ENCODE data around the gene CFAP410.
"Not testable (repeated sequence)": the region's sequence is repeated elsewhere in the genome, so short reads cannot be mapped to it uniquely, and the experiment has no call there.

CFAP410 gene

DNA sequence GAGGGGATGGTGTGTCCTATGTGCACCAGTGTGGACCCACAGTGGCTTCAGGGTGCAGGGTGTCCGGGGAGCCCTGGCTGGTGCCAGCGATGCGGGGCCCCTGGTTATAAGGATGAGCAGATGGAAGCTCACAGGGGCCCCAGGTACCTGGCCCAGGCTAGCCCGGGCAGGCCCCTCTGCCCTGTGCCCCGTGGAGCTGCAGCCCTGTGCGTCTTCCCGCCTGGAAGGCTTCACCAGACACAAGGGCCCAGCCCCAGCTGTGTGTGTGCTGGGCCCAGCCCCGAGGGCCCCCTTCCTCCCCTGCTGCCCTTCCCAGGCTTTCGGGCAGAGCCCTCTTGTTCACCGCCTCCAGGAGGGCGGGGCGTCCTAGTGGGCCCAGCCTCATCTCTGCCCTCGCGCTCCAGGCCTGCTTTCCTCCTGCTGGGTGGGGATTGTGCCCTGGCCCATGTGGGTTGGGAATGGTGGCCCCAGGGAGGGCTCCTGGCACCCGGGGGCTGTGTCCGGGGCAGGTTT, 23.4 kb downstream of the CFAP410 start:
- no peak for FAIRE-seq

DNA sequence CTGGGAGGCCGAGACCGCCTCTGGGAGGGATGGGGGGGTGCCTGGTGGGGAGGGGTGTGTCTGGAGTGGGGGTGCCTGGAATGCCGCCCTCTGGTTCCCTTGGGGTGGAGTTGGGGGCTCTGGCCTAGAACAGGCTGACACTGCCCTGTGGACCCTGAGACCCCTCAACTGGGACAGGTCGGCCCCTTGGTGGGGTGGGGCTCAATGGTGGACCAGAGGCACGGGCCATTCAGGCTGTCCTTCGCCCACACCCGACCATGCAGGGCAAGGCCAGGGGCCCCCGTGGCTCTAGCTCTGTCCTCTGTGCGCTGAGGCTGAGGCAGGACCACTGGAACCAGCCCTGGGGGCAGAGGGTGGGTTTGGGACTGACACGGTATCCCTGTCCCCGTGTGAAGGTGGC, 24.6 kb downstream of the CFAP410 start:
- no peak for FAIRE-seq

GRCh38 chr21:44314128-44314527, 25.1 kb downstream of the CFAP410 start:
- no peak for FAIRE-seq

DNA sequence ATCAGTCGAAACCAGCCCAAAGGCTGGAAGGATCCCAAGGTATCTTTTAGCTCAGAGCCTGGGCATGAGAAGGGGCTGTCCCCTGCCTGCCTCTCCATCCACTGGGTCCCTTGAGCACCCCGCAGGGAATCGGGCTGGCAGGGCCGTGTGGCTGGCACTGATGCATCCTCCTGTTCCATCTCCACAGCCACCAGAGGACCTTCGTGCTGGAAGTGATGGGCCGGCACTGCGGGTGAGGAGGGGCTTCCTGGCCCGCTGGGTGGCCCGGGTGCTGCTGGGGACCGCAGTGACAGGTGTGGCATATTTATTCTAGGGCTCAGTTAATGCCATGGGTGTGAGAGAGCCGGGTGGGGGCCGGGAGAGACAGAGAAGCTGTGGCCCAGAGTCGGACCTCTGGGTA, 25.7 kb downstream of the CFAP410 start:
- no peak for FAIRE-seq

- no peak for FAIRE-seq
Observed at GRCh38 chr21:44312716-44313115, 26.5 kb downstream of the CFAP410 start.

- FAIRE-seq, result no peak
Observed at GRCh38 chr21:44312089-44312488, 27.1 kb downstream of the CFAP410 start.

DNA sequence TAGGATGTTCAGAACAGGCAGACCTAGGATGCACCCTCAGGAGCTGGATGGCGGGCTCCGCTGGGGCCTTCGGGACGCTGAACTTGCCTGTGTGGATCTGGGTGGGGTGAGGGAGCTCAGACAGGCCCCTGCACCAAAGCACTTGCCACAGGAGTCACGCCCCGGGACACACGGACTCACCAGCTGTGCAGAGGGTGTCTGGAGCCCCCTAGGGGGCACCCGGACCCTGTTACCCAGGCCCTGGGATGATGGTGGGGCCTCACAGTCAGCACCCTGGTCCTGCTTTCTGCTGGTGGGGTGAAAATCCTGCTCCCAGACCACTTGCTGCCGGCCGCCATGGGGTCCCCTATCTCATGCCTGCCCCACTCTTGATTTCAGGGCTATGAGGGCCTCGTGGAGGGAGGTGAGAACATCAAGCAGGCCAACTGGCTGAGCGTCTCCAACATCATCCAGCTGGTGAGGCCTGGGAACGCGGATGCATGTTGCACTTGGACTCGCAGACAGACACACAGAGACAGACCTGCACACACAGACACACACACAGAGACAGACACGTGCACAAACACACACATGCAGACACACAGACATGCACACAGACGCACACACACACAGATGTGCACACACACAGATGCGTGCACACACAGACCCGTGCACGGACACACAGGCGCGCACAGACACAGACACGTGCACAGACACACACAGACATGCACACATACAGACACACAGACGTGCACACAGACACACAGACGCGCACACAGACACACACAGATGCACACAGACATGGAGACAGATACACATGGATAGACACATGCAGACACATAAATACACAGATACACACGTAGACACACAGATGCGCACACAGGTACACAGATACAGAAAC, 28.3 kb downstream of the CFAP410 start:
- no peak for FAIRE-seq

GRCh38 chr21:44306936-44307704, 32.1 kb downstream of the CFAP410 start:
- no peak for FAIRE-seq

- no peak for FAIRE-seq
Observed at GRCh38 chr21:44305691-44306090, 33.5 kb downstream of the CFAP410 start.

- FAIRE-seq, result no peak
Observed at GRCh38 chr21:44304877-44305293, 34.3 kb downstream of the CFAP410 start.

DNA sequence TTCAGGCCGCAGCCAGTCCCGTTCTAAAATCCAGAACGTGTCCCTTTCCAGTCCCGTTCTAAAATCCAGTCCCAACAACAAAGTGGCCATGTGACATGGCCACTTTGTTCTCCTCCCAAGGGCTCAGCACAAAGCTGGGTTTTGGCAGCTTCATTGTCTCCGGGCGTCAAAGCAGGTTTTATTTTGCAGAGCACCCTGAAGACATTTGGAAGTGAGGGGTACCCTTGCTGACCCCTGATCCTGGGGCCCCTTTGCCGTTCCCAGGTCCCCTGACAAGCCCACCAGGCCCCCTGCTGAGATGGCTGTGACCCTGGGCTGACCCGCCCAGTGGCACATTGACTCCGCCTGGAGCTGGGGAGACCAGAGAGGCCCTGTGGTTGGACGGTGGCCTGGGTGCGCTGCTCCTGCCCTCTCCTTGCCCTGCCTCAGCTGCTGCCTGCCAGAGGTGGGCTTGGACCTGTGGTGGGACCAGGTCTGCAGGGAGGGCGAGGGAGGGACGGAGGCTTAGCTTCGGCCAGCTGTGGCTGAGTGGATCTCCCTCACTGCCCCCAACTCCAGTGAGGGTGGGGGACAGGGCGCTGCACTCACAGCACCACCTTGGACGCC, 35.1 kb downstream of the CFAP410 start:
- no peak for FAIRE-seq

GRCh38 chr21:44303490-44303981, 35.7 kb downstream of the CFAP410 start:
- FAIRE-seq, result no peak

- not testable (repeated sequence) for FAIRE-seq
Observed at GRCh38 chr21:44302573-44303401, 36.4 kb downstream of the CFAP410 start.

- no peak for FAIRE-seq
Observed at GRCh38 chr21:44301961-44302406, 37.2 kb downstream of the CFAP410 start.

- no peak for FAIRE-seq
Observed at GRCh38 chr21:44301141-44301540, 38.0 kb downstream of the CFAP410 start.

- no peak for FAIRE-seq
Observed at GRCh38 chr21:44300262-44300959, 38.8 kb downstream of the CFAP410 start.

GRCh38 chr21:44299458-44300261, 39.5 kb downstream of the CFAP410 start, which contains the start of gene PFKL:
TSS of gene PFKL (plus strand) at chr21:44300053. CDS start at chr21:44300106, 53 bp downstream.
- no peak for FAIRE-seq

- FAIRE-seq, result no peak
Observed at GRCh38 chr21:44299085-44299457, 40.1 kb downstream of the CFAP410 start.

DNA sequence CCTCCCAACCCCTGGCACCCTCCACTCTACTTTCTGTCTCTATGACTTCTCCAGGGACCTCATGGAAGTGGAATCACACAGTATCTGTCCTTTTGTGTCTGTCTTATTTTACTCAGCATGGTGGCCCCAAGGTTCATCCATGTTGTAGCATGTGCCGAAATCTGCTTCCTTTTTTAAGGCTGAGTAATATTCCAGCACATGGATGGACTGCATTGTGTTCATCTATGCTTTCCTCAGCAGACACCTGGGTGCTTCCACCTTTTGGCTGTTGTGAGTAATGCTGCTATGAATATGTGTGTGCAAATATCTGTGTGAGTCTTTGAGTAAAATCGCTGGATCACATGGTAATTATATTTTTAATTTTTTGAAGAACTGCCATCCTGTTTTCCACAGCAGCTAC, 40.9 kb downstream of the CFAP410 start:
- FAIRE-seq, result no peak

DNA sequence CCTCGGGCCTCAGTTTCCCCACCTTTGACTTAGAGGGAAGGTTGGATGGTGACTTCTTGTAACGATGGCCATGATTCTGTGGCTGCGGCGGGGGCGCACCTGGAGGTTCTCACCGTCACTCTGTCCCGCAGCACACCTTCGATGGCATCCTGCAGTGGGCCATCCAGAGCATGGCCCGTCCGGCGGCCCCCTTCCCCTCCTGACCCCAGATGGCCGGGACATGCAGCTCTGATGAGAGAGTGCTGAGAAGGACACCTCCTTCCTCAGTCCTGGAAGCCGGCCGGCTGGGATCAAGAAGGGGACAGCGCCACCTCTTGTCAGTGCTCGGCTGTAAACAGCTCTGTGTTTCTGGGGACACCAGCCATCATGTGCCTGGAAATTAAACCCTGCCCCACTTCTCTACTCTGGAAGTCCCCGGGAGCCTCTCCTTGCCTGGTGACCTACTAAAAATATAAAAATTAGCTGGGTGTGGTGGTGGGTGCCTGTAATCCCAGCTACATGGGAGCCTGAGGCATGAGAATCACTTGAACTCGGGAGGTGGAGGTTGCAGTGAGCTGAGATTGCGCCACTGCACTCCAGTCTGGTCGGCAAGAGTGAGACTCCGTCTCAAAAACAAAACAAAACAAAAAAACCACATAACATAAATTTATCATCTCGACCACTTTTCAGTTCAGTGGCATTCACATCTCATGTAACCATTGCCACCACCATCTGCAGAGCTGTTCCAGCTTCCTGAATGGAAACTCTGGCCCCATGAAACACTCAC, 41.5 kb downstream of the CFAP410 start:
- FAIRE-seq, result no peak

All from TTC549 (cell line).